NOMO-1 (cell line): Measurements from ENCODE around the gene TFPI.

Experiments
- DNase-seq, 2 experiments: peaks; one replicate each; lab custom pipeline; 2025; ENCODE audit not compliant: unreplicated experiment in 2 of 2; lab: John Stamatoyannopoulos, UW

The TFPI gene

GRCh38 chr2:187422282-187422681, 132.0 kb downstream of the TFPI start:
- DNase-seq, result no peak

DNA sequence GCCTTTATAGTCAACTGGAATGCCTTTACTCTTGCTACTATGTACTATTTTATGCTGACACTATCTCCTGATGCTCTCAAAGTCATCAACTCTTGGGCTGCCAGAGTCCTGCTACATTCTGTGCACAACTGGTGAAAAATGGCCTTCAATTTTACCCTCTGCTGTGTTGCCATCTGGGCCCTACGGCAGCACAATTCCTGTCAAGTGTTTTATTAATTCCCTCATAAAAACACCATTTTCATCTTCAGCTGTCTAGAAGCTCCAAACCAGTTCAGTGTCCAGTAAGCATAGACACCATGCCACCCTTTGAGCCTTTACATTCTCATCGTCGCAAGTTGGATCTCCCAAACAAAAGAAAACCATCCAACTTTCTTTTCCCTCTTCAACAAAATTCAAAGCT, 132.7 kb downstream of the TFPI start:
- DNase-seq, result no peak

DNA sequence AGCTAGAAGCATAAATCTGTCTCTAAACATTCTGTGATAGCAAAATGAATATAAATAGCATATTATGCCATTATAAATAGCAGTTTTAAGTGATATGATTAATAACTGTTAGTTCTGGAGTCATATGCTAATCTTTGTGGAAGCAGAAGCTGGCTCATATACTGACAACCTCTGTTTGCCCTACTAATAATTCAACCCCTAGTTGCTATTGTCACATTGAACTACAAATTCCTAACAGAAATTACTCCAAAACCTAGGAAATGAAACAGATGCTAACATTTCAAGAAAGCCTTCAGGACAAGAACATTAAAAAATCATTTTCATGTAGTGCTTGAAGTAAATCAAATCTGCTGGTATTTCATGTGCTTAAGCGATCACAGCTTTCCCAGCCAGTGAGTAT, 134.4 kb downstream of the TFPI start:
- DNase-seq, result no peak

- DNase-seq, result no peak
Observed at GRCh38 chr2:187415449-187415848, 138.8 kb downstream of the TFPI start.
